Measurements from ENCODE around the gene UQCRH.

The UQCRH gene

GRCh38 chr1:46274225-46275029 lies 29.1 kb upstream of the UQCRH start:
- no peak for TF ChIP-seq CTCF (IDR thresholded peaks at IDR 0.05; ENCODE audit: insufficient read depth, low read depth, low read length, missing control alignments)
- no peak overlapping the region for H3K4me3 ChIP-seq (ENCODE audit: low read depth, low read length)
- DNase-seq (ENCODE audit: low read depth), result no peak

GRCh38 chr1:46275030-46275337 lies 28.5 kb upstream of the UQCRH start:
- no peak for DNase-seq (ENCODE audit: low read depth)
- TF ChIP-seq CTCF (IDR thresholded peaks at IDR 0.05; ENCODE audit: insufficient read depth, low read depth, low read length, missing control alignments), result no peak
- H3K4me3 ChIP-seq (ENCODE audit: low read depth, low read length), result no peak overlapping the region

GRCh38 chr1:46277658-46278373 lies 25.7 kb upstream of the UQCRH start:
- DNase-seq (ENCODE audit: low read depth), result no peak
- no peak for TF ChIP-seq CTCF (IDR thresholded peaks at IDR 0.05; ENCODE audit: insufficient read depth, low read depth, low read length, missing control alignments)
- no peak overlapping the region for H3K4me3 ChIP-seq (ENCODE audit: low read depth, low read length)

- no peak overlapping the region for H3K4me3 ChIP-seq (ENCODE audit: low read depth, low read length)
- DNase-seq (ENCODE audit: low read depth), result no peak
- TF ChIP-seq CTCF (IDR thresholded peaks at IDR 0.05; ENCODE audit: insufficient read depth, low read depth, low read length, missing control alignments), result no peak
Observed at GRCh38 chr1:46278807-46279206, 24.7 kb upstream of the UQCRH start.

GRCh38 chr1:46280092-46280491 lies 23.4 kb upstream of the UQCRH start:
- no peak overlapping the region for H3K4me3 ChIP-seq (ENCODE audit: low read depth, low read length)
- no peak for DNase-seq (ENCODE audit: low read depth)
- no peak for TF ChIP-seq CTCF (IDR thresholded peaks at IDR 0.05; ENCODE audit: insufficient read depth, low read depth, low read length, missing control alignments)

- TF ChIP-seq CTCF (IDR thresholded peaks at IDR 0.05; ENCODE audit: insufficient read depth, low read depth, low read length, missing control alignments), result no peak
- H3K4me3 ChIP-seq (ENCODE audit: low read depth, low read length), result no peak overlapping the region
- DNase-seq (ENCODE audit: low read depth), result no peak
Observed at GRCh38 chr1:46281021-46281420, 22.5 kb upstream of the UQCRH start.

Data from GM12865 (cell line).